HEK293T (cell line): ENCODE data around the gene CD82.

Source experiments
- CTCF ChIA-PET: fragments of 350-600 bp; formaldehyde crosslinking; extraction: SDS; loops from one replicate; lab custom pipeline; 2021; ENCODE audit warnings: antibody characterized with exemption, inconsistent platforms; lab: Yijun Ruan, JAX
- POLR2A ChIA-PET: fragments of 350-600 bp; formaldehyde crosslinking; extraction: SDS; loops from one replicate; lab custom pipeline; 2020; ENCODE audit warnings: antibody characterized with exemption, inconsistent platforms; lab: Yijun Ruan, JAX
- DNase-seq: peaks from one replicate; pipeline ENCODE4 v3.0.0; 2012; ENCODE audit warnings: mixed read lengths; ENCODE audit errors: extremely low spot score
- ARNT ChIP-seq: fragments of 450-650 bp; IDR thresholded peaks from 2 replicates; pipeline ENCODE4 v1.6.1; 2017; ENCODE audit warnings: mild to moderate bottlenecking
- BHLHE40 ChIP-seq: fragments of 450-650 bp; IDR thresholded peaks from 2 replicates; pipeline ENCODE4 v1.6.1; 2016; ENCODE audit warnings: mild to moderate bottlenecking, moderate library complexity, borderline replicate concordance
- CTBP1 ChIP-seq: fragments of 450-650 bp; IDR thresholded peaks from 2 replicates; pipeline ENCODE4 v1.6.1; 2016; ENCODE audit warnings: borderline replicate concordance
- ELF4 ChIP-seq: fragments of 450-650 bp; IDR thresholded peaks from 2 replicates; pipeline ENCODE4 v1.6.1; 2017; ENCODE audit warnings: antibody characterized with exemption
- FOXA1 ChIP-seq: fragments of 450-650 bp; IDR thresholded peaks from 2 replicates; pipeline ENCODE4 v1.6.1; 2016; ENCODE audit warnings: mild to moderate bottlenecking
- FOXK2 ChIP-seq: fragments of 450-650 bp; IDR thresholded peaks from 2 replicates; pipeline ENCODE4 v1.6.1; 2016; ENCODE audit warnings: mild to moderate bottlenecking
- FOXM1 ChIP-seq: fragments of 450-650 bp; IDR thresholded peaks from 2 replicates; pipeline ENCODE4 v1.6.1; 2017; ENCODE audit warnings: mild to moderate bottlenecking, borderline replicate concordance
- HDGF ChIP-seq: fragments of 450-650 bp; IDR thresholded peaks from 2 replicates; pipeline ENCODE4 v1.6.1; 2017; ENCODE audit warnings: antibody characterized with exemption, borderline replicate concordance
- L3MBTL2 ChIP-seq: fragments of 450-650 bp; conservative IDR thresholded peaks from 2 replicates; pipeline ENCODE4 v1.6.1; 2016; ENCODE audit warnings: mild to moderate bottlenecking
- LEF1 ChIP-seq: fragments of 450-650 bp; IDR thresholded peaks from 2 replicates; pipeline ENCODE4 v1.6.1; 2017; ENCODE audit warnings: mild to moderate bottlenecking, borderline replicate concordance
- NFRKB ChIP-seq: fragments of 450-650 bp; IDR thresholded peaks from 2 replicates; pipeline ENCODE4 v1.6.1; 2016; ENCODE audit warnings: mild to moderate bottlenecking, moderate library complexity
- SP1 ChIP-seq: fragments of 450-650 bp; IDR thresholded peaks from 2 replicates; pipeline ENCODE4 v1.6.1; 2017
- SUZ12 ChIP-seq: fragments of 450-650 bp; IDR thresholded peaks from 2 replicates; pipeline ENCODE4 v1.6.1; 2016; ENCODE audit warnings: mild to moderate bottlenecking
- TARDBP ChIP-seq: fragments of 450-650 bp; IDR thresholded peaks from 2 replicates; pipeline ENCODE4 v1.6.1; 2016
- ZNF384 ChIP-seq: fragments of 450-650 bp; IDR thresholded peaks from 2 replicates; pipeline ENCODE4 v1.6.1; 2016
- TF ChIP-seq, protein P1 (sequence below): fragments of 450-650 bp; IDR thresholded peaks from 2 replicates; pipeline ENCODE4 v1.6.1; 2016

Gene CD82

DNA sequence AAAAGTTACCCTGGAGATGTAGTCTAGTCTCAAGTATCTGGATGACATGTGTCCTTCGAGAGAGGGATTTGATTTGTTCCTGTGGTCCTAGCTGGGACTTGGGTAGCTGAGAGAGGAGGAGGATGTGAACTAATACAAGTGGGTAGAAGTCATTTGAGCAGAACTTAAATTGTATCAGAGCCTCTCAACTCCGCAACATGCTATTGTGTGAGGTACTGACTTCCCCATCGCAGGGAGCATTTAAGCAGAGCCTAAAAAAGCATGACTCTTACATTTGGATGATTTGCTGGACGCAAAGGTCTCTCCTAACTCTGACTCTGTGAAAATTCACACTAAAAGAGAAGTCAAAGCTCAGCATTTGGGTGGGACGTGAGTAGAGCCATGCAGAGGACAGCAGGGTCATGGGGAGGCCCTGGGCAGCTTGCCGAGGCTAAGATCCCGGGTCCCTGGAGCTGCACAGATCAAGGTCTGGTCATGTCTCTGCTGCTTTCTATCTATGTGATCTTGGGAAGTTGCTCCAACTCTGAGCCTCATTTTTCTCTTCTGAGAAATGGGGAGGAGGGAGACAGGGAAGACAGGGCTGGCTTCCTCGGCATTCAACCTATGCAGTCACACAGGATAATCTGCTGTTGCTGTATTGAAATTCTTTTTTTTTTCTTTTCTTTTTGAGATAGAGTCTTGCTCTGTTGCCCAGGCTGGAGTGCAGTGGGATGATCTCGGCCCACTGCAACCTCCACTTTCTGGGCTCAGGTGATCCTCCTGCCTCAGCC is 44.9 kb downstream of the CD82 start:
- no peak for TF ChIP-seq SP1
- TF ChIP-seq CTBP1 = no peak
- no peak for TF ChIP-seq L3MBTL2
- no peak for TF ChIP-seq NFRKB
- no peak for TF ChIP-seq FOXA1
- no peak for TF ChIP-seq LEF1
- TF ChIP-seq HDGF = no peak
- no peak for TF ChIP-seq SUZ12
- TF ChIP-seq ARNT = no peak
- TF ChIP-seq ZNF384 = no peak
- ChIA-PET POLR2A (no interaction called here), CTCF (interaction anchor here (0.8 kb wide), 1 partner anchor 53 kb away, joined by 3 read pairs; no protein-coding TSS in a partner anchor)
- DNase-seq = no peak

DNA sequence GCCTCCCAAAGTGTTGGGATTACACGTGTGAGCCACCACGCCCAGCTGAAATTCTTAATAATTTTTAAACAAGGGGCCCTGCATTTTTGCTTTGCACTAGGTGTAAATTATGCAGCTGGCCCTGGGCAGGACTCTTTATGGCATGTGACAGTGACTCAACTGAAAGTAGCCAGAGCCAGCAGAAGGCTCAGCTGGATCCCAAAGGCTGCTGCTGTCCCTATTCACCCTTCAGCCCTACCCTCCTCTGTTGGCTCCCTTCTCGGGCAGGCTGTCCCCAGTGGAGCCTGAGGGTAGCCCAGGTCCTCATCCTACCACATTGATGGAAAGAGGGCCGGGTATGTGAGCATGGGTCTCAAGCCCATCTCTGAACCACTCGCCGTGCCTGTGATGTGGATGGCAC is 45.6 kb downstream of the CD82 start:
- ChIA-PET POLR2A (no interaction called here), CTCF (interaction anchor here (1.2 kb wide), 1 partner anchor 15 kb away, joined by 4 read pairs; no protein-coding TSS in a partner anchor)
- TF ChIP-seq NFRKB (no peak), L3MBTL2 (no peak), CTBP1 (no peak), TARDBP (no peak), ELF4 (no peak), FOXK2 (no peak), SUZ12 (no peak), BHLHE40 (no peak), HDGF (no peak), FOXA1 (no peak), FOXM1 (no peak), SP1 (no peak)
- no peak for DNase-seq

DNA sequence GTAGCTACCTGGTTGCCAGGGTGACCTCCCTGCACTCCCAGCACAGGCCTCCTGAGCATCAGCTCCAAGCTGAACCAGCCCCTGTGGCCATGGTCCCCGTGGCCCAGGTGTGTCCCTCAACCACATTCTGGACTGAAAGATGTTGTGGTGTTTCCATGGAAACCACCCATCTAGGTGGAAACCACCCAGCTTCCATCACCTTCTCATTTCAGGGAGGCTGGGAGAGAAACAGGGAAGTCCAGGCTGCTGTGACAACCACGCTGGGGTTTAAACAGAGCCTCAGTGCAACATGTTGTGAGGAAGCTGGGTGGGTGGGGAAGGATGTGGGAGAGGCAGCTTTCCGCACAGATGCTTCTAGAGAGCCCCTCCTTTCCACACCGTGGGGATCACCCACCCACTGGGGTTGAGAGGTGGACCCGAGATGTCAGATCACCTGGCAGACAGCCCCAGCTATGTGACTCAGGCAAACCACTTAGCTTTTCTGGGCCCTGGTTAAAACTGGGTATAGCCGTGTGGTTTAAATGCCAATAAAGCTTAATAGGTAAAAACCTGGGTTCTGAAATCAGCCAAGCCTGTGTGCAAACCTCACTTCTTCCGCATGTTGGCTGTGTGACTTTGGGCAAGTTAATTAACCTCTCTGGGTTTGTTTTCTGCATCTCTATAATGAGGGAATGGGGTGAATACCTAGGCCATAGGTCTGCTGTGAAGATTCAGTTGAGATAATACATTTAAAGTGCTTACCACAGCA is 46.4 kb downstream of the CD82 start:
- TF ChIP-seq TARDBP = no peak
- TF ChIP-seq ZNF384 = no peak
- no peak for TF ChIP-seq FOXM1
- TF ChIP-seq SUZ12 = no peak
- no peak for TF ChIP-seq LEF1
- no peak for TF ChIP-seq HDGF
- ChIA-PET POLR2A (no interaction called here), CTCF (interaction anchor here (0.6 to 1.2 kb wide), 5 partner anchors 16 to 516 kb away, joined by 3 to 5 read pairs (median 4); partner anchors contain the start of gene EXT2)
- no peak for DNase-seq

DNA sequence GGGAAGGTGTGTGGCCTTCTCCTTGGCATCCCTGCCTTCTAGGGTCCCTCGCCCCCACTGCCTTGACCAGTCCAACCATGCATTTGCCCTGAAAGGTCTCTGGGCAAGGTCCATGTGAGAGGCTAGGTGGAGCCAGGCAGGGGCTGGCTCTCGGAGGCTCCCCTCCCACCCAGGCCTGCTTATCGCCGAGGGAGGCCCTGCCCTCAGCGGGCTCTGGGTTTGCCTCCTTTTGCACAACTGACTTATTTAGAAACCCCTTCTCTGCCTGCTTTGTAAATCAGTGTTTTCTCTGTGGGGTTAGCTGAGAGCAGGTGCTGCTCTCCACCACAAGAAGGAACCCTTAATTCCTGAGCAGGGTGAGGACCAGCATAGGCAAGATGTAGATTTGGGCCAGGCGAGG is 47.7 kb downstream of the CD82 start:
- TF ChIP-seq FOXK2 (no peak), L3MBTL2 (no peak), BHLHE40 (no peak), TARDBP (no peak), NFRKB (no peak), SP1 (no peak), SUZ12 (no peak), ARNT (no peak), FOXA1 (no peak)
- POLR2A ChIA-PET = no interaction called here
- CTCF ChIA-PET = interaction anchor here (1.1 to 1.2 kb wide), 2 partner anchors 56 to 58 kb away, joined by 4 to 5 read pairs; no protein-coding TSS in a partner anchor

DNA sequence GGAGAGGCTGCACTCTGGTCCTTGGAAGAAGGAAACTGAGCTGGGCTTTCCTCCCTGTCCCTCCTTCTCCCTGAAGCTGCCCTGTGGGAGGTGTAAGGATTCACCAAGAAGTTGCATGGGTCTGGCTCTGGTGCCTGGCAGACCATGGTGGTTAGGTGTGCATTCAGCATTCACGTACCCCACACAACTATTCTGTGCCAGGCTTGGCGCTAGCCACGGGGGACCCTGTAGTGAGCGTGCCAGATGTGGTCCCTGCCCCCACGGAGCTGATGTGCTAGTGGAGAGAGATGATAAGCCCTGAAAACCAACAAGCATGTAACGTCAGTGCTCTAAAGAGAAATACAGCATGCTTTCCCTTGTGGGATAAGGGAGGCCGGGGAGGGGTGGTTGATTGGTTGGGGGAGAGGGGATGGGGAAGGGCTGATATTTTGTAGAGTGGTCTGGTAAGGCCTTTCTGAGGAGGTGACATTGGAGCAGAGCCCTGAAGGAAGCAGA is 48.9 kb downstream of the CD82 start:
- ChIA-PET POLR2A (no interaction called here), CTCF (interaction anchor here (0.5 to 1.9 kb wide), 2 partner anchors 57 to 172 kb away, joined by 3 to 13 read pairs; no protein-coding TSS in a partner anchor)
- no peak for DNase-seq
- TF ChIP-seq FOXA1 (no peak), SP1 (no peak), FOXM1 (no peak), CTBP1 (no peak), HDGF (no peak), BHLHE40 (no peak), ELF4 (no peak), ARNT (no peak), TARDBP (no peak), FOXK2 (no peak), NFRKB (no peak)
- TF ChIP-seq, protein P1, sequence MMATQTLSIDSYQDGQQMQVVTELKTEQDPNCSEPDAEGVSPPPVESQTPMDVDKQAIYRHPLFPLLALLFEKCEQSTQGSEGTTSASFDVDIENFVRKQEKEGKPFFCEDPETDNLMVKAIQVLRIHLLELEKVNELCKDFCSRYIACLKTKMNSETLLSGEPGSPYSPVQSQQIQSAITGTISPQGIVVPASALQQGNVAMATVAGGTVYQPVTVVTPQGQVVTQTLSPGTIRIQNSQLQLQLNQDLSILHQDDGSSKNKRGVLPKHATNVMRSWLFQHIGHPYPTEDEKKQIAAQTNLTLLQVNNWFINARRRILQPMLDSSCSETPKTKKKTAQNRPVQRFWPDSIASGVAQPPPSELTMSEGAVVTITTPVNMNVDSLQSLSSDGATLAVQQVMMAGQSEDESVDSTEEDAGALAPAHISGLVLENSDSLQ = no peak

More for the DNA sequence above, 47.7 kb downstream of the CD82 start:
- no peak for DNase-seq

DNA sequence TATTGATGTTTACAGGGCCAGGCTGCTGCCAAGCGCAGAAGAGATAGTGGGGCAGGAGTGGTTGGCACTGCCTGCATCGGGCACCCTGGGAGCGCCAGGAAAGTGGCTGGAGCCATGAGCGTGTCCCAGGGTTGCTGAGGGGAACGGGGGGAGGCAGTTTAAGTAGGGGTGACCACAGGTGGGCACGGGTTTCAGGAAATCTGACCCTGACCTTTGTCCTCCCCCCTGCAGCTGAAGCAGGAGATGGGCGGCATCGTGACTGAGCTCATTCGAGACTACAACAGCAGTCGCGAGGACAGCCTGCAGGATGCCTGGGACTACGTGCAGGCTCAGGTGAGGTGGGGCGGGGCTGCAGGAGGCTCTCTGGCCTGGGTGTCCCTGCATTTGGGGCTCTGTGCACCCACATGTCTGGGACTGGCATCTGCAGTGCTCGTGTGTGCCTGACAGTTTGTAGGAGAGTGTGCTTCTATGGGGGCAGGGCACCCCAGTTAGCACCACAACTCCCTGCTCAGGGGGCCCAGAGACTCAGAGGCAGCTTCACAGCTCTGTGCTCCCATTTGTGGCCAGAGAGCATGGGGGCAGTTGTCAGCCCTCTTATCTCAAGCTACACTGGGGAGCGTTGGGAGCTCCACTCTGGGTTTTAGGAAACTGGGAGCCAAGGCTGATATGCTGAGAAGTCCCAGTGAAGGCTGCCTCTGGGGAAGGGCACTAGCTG is 49.7 kb downstream of the CD82 start:
- ChIA-PET CTCF (interaction anchor here (0.5 to 1.9 kb wide), 4 partner anchors 58 to 171 kb away, joined by 3 to 13 read pairs (median 3); no protein-coding TSS in a partner anchor), POLR2A (no interaction called here)
- DNase-seq = no peak
- no peak for TF ChIP-seq LEF1
- no peak for TF ChIP-seq L3MBTL2
- TF ChIP-seq, protein P1 = no peak
- no peak for TF ChIP-seq ELF4
- no peak for TF ChIP-seq ARNT
- no peak for TF ChIP-seq CTBP1
- no peak for TF ChIP-seq SP1
- TF ChIP-seq FOXA1 = no peak
- TF ChIP-seq FOXK2 = no peak
- no peak for TF ChIP-seq HDGF
- no peak for TF ChIP-seq NFRKB
- TF ChIP-seq BHLHE40 = no peak
- TF ChIP-seq FOXM1 = no peak
- TF ChIP-seq ZNF384 = no peak
- TF ChIP-seq TARDBP = no peak
- TF ChIP-seq SUZ12 = no peak
